Glomerular endothelial cell (primary cell): ENCODE results near the gene NATD1. TPM values are rescaled to one million over a fixed set of nuclear protein-coding genes. Genes with fewer than 3 reads are reported as not detected.
"Not testable (repeated sequence)": the region's sequence is repeated elsewhere in the genome, so short reads cannot be mapped to it uniquely, and the experiment has no call there.

ENCODE experiments used
- DNase-seq: peaks from one replicate; pipeline ENCODE4 v3.0.0-alpha.2; 2011; ENCODE audit warnings: low read depth, low spot score; ENCODE audit errors: extremely low read depth
- total RNA-seq: library from RNA; depleted of rRNA; stranded (reverse); fragments of >200 nt; gene quantifications from 2 replicates; pipeline ENCODE4 v1.2.3, GENCODE V29; 2015

NATD1 gene
- total RNA-seq, 1 donor from 2014 or later: 13.9 TPM

GRCh38 chr17:21198411-21198810 is 54.8 kb downstream of the NATD1 start:
- DNase-seq: no peak

GRCh38 chr17:21196126-21196525 is 57.1 kb downstream of the NATD1 start:
- DNase-seq: no peak

DNA sequence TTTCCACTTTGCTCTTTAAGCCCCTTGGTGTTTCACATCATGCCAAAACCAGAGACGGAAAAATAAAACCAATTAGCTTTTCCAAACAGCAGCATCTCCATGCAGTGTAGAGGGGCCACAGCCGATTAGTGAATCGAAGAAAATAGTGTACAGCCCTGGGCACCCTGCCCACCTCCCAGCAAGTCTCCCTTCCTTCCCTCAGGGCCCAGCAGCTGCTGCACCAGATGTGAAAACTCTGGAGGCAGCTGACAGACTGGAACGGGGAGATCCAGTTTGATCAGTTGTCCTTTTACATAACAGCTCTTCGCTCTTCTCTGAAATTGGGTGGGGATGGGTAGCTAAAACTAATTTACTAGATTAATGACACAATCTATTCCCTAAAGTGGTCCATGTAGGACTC is 58.5 kb downstream of the NATD1 start:
- DNase-seq: no peak

GRCh38 chr17:21194226-21194625 is 59.0 kb downstream of the NATD1 start:
- no peak for DNase-seq

- DNase-seq: no peak
Observed at GRCh38 chr17:21193031-21193430, 60.2 kb downstream of the NATD1 start.

- not testable (repeated sequence) for DNase-seq
Observed at GRCh38 chr17:21192414-21192813, 60.8 kb downstream of the NATD1 start.

- DNase-seq: no peak
Observed at GRCh38 chr17:21191698-21192097, 61.5 kb downstream of the NATD1 start.

- DNase-seq: no peak
Observed at GRCh38 chr17:21190078-21190477, 63.1 kb downstream of the NATD1 start.

DNA sequence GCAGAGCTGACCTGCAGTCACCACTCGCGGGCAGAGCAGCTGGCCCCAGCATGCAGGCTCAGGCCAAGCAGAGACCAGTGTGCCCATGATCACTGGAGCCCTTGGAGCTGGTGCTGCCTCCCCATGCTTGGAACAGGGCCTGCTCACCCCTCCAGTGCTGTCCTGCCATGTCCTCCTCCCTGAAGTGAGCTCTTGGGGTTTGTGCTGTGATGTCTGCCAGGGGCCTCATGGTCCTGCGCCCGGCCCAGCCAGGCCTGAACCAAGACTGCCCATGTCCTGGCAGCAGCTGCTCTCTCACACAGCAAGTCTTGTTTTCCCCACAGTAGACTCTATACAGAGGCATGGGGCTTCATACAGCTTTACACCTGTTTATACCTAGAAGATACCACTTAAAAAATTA is 63.8 kb downstream of the NATD1 start:
- no peak for DNase-seq

Other genes with a start within 250 kb of the NATD1 start
- 189 and 214 TPM in 2 replicates for gene USP22, start 210.4 kb downstream of the NATD1 start, total RNA-seq
- 12.6 and 27.4 TPM in 2 replicates for gene DHRS7B, start 126.4 kb downstream of the NATD1 start, total RNA-seq
- gene TMEM11, start 39.2 kb downstream of the NATD1 start, total RNA-seq: 33.8 and 33.9 TPM in 2 replicates
- 42.8 and 55.8 TPM in 2 replicates for gene MAP2K3, start 31.3 kb upstream of the NATD1 start, total RNA-seq
- 0.58 and 1.6 TPM in 2 replicates for gene KCNJ12, start 122.9 kb upstream of the NATD1 start, total RNA-seq